H9 (cell line): ENCODE results near the gene ISL1. TPM values are rescaled to one million over a fixed set of nuclear protein-coding genes. Genes with fewer than 3 reads are reported as not detected.

Source experiments
- DNase-seq: peaks from one replicate; pipeline ENCODE4 v3.0.0-alpha.2; 2017
- H2AFZ ChIP-seq: one replicate; pipeline ENCODE4 v1.6.1; 2013; ENCODE audit warnings: mild to moderate bottlenecking, low read length, control low read depth, moderate library complexity
- H2AK5ac ChIP-seq: 2 replicates; pipeline ENCODE4 v1.6.1; 2013; ENCODE audit warnings: low read length, control low read depth, mixed read lengths; ENCODE audit not compliant: insufficient read length
- H2BK120ac ChIP-seq: one replicate; pipeline ENCODE4 v1.6.1; 2013; ENCODE audit warnings: low read depth, mild to moderate bottlenecking, low read length, control low read depth, inconsistent platforms; ENCODE audit not compliant: poor library complexity, severe bottlenecking
- H2BK12ac ChIP-seq: 2 replicates; pipeline ENCODE4 v1.6.1; 2013; ENCODE audit warnings: low read length, control low read depth, mixed read lengths, low read depth; ENCODE audit not compliant: insufficient read length
- H2BK15ac ChIP-seq: 2 replicates; pipeline ENCODE4 v1.6.1; 2013; ENCODE audit warnings: low read depth, low read length, control low read depth
- H2BK20ac ChIP-seq: one replicate; pipeline ENCODE4 v1.6.1; 2013; ENCODE audit warnings: low read depth, mild to moderate bottlenecking, low read length, control low read depth, inconsistent platforms; ENCODE audit not compliant: poor library complexity, severe bottlenecking
- H2BK5ac ChIP-seq: 2 replicates; pipeline ENCODE4 v1.6.1; 2013; ENCODE audit warnings: low read length, control low read depth, mixed read lengths; ENCODE audit not compliant: insufficient read length
- H3K14ac ChIP-seq: 2 replicates; pipeline ENCODE4 v1.6.1; 2013; ENCODE audit warnings: low read length, control low read depth; ENCODE audit not compliant: insufficient read depth
- H3K18ac ChIP-seq: 2 replicates; pipeline ENCODE4 v1.6.1; 2013; ENCODE audit warnings: low read depth, mild to moderate bottlenecking, mixed read lengths, low read length, control low read depth; ENCODE audit not compliant: insufficient read length
- H3K23ac ChIP-seq: 2 replicates; pipeline ENCODE4 v1.6.1; 2013; ENCODE audit warnings: low read length, control low read depth, mixed read lengths, low read depth; ENCODE audit not compliant: insufficient read length
- H3K23me2 ChIP-seq: 2 replicates; pipeline ENCODE4 v1.6.1; 2013; ENCODE audit warnings: low read depth, mild to moderate bottlenecking, mixed read lengths, low read length, control low read depth; ENCODE audit not compliant: insufficient read length, poor library complexity, severe bottlenecking
- H3K27ac ChIP-seq: 2 replicates; pipeline ENCODE4 v1.5.1; 2013; ENCODE audit warnings: low read length, control low read depth, mixed read lengths, low read depth; ENCODE audit not compliant: insufficient read length
- H3K27me3 ChIP-seq: 2 replicates; pipeline ENCODE4 v1.6.1; 2013; ENCODE audit warnings: low read length, control low read depth, inconsistent platforms; ENCODE audit not compliant: insufficient read depth
- H3K4ac ChIP-seq: 2 replicates; pipeline ENCODE4 v1.6.1; 2013; ENCODE audit warnings: low read depth, mild to moderate bottlenecking, control low read depth, inconsistent platforms, low read length, moderate library complexity
- H3K4me1 ChIP-seq: 2 replicates; pipeline ENCODE4 v1.6.1; 2013; ENCODE audit warnings: low read length, control low read depth, inconsistent platforms; ENCODE audit not compliant: insufficient read depth
- H3K4me2 ChIP-seq: 2 replicates; pipeline ENCODE4 v1.6.1; 2013; ENCODE audit warnings: low read length, control low read depth, mixed read lengths; ENCODE audit not compliant: insufficient read length, insufficient read depth
- H3K56ac ChIP-seq: 2 replicates; pipeline ENCODE4 v1.6.1; 2013; ENCODE audit warnings: low read depth, mild to moderate bottlenecking, mixed read lengths, low read length, control low read depth; ENCODE audit not compliant: insufficient read length
- H3K79me1 ChIP-seq: 2 replicates; pipeline ENCODE4 v1.6.1; 2013; ENCODE audit warnings: low read depth, mild to moderate bottlenecking, moderate library complexity, low read length, control low read depth, inconsistent platforms; ENCODE audit not compliant: insufficient read depth, poor library complexity, severe bottlenecking
- H3K79me2 ChIP-seq: 2 replicates; pipeline ENCODE4 v1.6.1; 2013; ENCODE audit warnings: low read length, control low read depth, inconsistent platforms; ENCODE audit not compliant: insufficient read depth
- H3K9ac ChIP-seq: 2 replicates; pipeline ENCODE4 v1.6.1; 2013; ENCODE audit warnings: low read length, control low read depth, mixed read lengths; ENCODE audit not compliant: insufficient read length; ENCODE audit errors: extremely low read depth
- H3K9me3 ChIP-seq: one replicate; pipeline ENCODE4 v1.6.1; 2013; ENCODE audit warnings: low read depth, low read length, inconsistent platforms; ENCODE audit not compliant: control insufficient read depth
- H3T11ph ChIP-seq: one replicate; pipeline ENCODE4 v1.6.1; 2013; ENCODE audit warnings: mild to moderate bottlenecking, low read length, control low read depth, inconsistent platforms
- H4K20me1 ChIP-seq: one replicate; pipeline ENCODE4 v1.6.1; 2013; ENCODE audit not compliant: control insufficient read depth, insufficient read length, insufficient read depth
- H4K5ac ChIP-seq: 2 replicates; pipeline ENCODE4 v1.6.1; 2013; ENCODE audit warnings: low read depth, mild to moderate bottlenecking, mixed read lengths, low read length, control low read depth; ENCODE audit not compliant: insufficient read length
- H4K8ac ChIP-seq: replicated peaks from 2 replicates; pipeline ENCODE4 v1.6.1; 2013; ENCODE audit warnings: low read length, control low read depth, mixed read lengths, low read depth; ENCODE audit not compliant: insufficient read length
- H4K91ac ChIP-seq: 2 replicates; pipeline ENCODE4 v1.6.1; 2013; ENCODE audit warnings: low read depth, mild to moderate bottlenecking, moderate library complexity, mixed read lengths, low read length, control low read depth; ENCODE audit not compliant: insufficient read length
- H3K27ac Mint-ChIP-seq, 3 experiments: 2 replicates in 2 of 3; 3 replicates in 1 of 3; pipeline ENCODE4 v1.8.0; 2020 to 2021; ENCODE audit warnings: mixed read lengths in 3 of 3, mild to moderate bottlenecking in 1 of 3, moderate library complexity in 1 of 3
- H3K27me3 Mint-ChIP-seq: 2 replicates; pipeline ENCODE4 v1.8.0; 2021; ENCODE audit warnings: low read depth, mild to moderate bottlenecking, moderate library complexity, mixed read lengths
- H3K36me3 Mint-ChIP-seq, 3 experiments: 2 replicates in 2 of 3; 3 replicates in 1 of 3; pipeline ENCODE4 v1.8.0; 2020 to 2021; ENCODE audit warnings: low read depth in 3 of 3, mixed read lengths in 3 of 3; ENCODE audit not compliant: insufficient read depth in 1 of 3
- H3K4me1 Mint-ChIP-seq, 2 experiments: 2 replicates each; pipeline ENCODE4 v1.8.0; 2020; ENCODE audit warnings: mixed read lengths in 2 of 2
- H3K4me3 Mint-ChIP-seq, 2 experiments: 2 replicates in 1 of 2; 3 replicates in 1 of 2; pipeline ENCODE4 v1.8.0; 2020 to 2021; ENCODE audit warnings: mild to moderate bottlenecking in 2 of 2, mixed read lengths in 2 of 2, moderate library complexity in 1 of 2
- H3K9me3 Mint-ChIP-seq, 2 experiments: 2 replicates in 1 of 2; 3 replicates in 1 of 2; pipeline ENCODE4 v1.8.0; 2020; ENCODE audit warnings: mild to moderate bottlenecking in 2 of 2, mixed read lengths in 2 of 2, moderate library complexity in 1 of 2
- CTCF ChIP-seq: fragments of 200-600 bp; sonication (generic); conservative IDR thresholded peaks from 3 replicates; pipeline ENCODE4 v1.8.0; 2021; ENCODE audit warnings: antibody characterized with exemption, mild to moderate bottlenecking
- WGBS: extraction: QIAGEN DNeasy Blood & Tissue Kit; methylation state at CpG from one replicate; pipeline ENCODE4 v1.1.7; 2013; ENCODE audit warnings: missing lambda C conversion rate, low lambda C conversion rate, mixed read lengths; ENCODE audit not compliant: insufficient read length; ENCODE audit errors: extremely low coverage; 5-methylcytosine and 5-hydroxymethylcytosine counted together
- total RNA-seq: library from RNA; stranded (reverse); gene quantifications from 2 replicates; pipeline ENCODE4 v1.2.1, GENCODE V29; 2021

Gene ISL1
- total RNA-seq, 1 experiment from 2014 or later, result not detected

GRCh38 chr5:51373880-51374523 lies 9.2 kb upstream of the ISL1 start:
- H2BK20ac ChIP-seq, result no peak overlapping the region
- H3K27ac ChIP-seq, result no peak overlapping the region
- H4K20me1 ChIP-seq, result no peaks in the 10 kb centered on the region
- H2BK120ac ChIP-seq, result no peak overlapping the region
- H2AK5ac ChIP-seq, result no peak overlapping the region
- peaks cover 36% of the 10 kb centered on the region for H3K27me3 ChIP-seq
- no peaks in the 10 kb centered on the region for H3K79me2 ChIP-seq
- no peak for DNase-seq
- H3K4ac ChIP-seq, result no peak overlapping the region
- H3K23ac ChIP-seq, result no peak overlapping the region
- H3K4me1 ChIP-seq, result peaks cover 6% of the 10 kb centered on the region; the same call in 1 of the 2 replicates
- Mint-ChIP-seq H3K27ac (no peak overlapping the region), H3K27me3 (peaks cover 86% of the 10 kb centered on the region), H3K36me3 (no peaks in the 10 kb centered on the region), H3K9me3 (no peaks in the 10 kb centered on the region; a peak in 1 of 5 replicates), H3K4me3 (no peak overlapping the region), H3K4me1 (peaks cover 25 to 32% of the 10 kb centered on the region in 2 experiments)
- H3K18ac ChIP-seq, result no peak overlapping the region
- no peak overlapping the region for H3K4me2 ChIP-seq
- H2BK5ac ChIP-seq, result no peak overlapping the region
- no peak overlapping the region for H2BK12ac ChIP-seq
- H3K56ac ChIP-seq, result no peak overlapping the region
- TF ChIP-seq CTCF, result no peak
- no peak overlapping the region for H3T11ph ChIP-seq
- WGBS, result no CpG with 5 or more reads among the region's 3 CpGs
- no peak overlapping the region for H3K14ac ChIP-seq
- H4K91ac ChIP-seq, result no peak overlapping the region
- H2AFZ ChIP-seq, result no peak overlapping the region
- H2BK15ac ChIP-seq, result no peak overlapping the region
- no peak overlapping the region for H4K8ac ChIP-seq
- no peaks in the 10 kb centered on the region for H3K9me3 ChIP-seq
- H3K23me2 ChIP-seq, result peaks cover 19% of the 10 kb centered on the region
- H3K9ac ChIP-seq, result no peak overlapping the region
- no peak overlapping the region for H4K5ac ChIP-seq
- H3K79me1 ChIP-seq, result no peaks in the 10 kb centered on the region
